GM18861 (cell line): Measurements from ENCODE around the gene PLLP.

Source experiments
- ATAC-seq: cut with Tn5 transposase; IDR thresholded peaks from one replicate; pipeline ENCODE4 v1.9.1; 2021; ENCODE audit not compliant: unreplicated experiment

Gene PLLP

GRCh38 chr16:57303021-57303909 is 18.8 kb upstream of the PLLP start:
- no peak for ATAC-seq

GRCh38 chr16:57301126-57301817 is 16.8 kb upstream of the PLLP start:
- ATAC-seq: no peak

GRCh38 chr16:57300387-57301125 is 16.1 kb upstream of the PLLP start:
- ATAC-seq: peak; percentile 74

- peak; percentile 41 for ATAC-seq
Observed at GRCh38 chr16:57299719-57300386, 15.4 kb upstream of the PLLP start.

- peak; percentile 16 for ATAC-seq
Observed at GRCh38 chr16:57299009-57299718, 14.7 kb upstream of the PLLP start.

- no peak for ATAC-seq
Observed at GRCh38 chr16:57297856-57298255, 13.4 kb upstream of the PLLP start.

GRCh38 chr16:57289391-57290257 is 5.2 kb upstream of the PLLP start:
- no peak for ATAC-seq

GRCh38 chr16:57285379-57285778 is 907 bp upstream of the PLLP start:
- no peak for ATAC-seq

GRCh38 chr16:57284952-57285363 is 486 bp upstream of the PLLP start:
- ATAC-seq: no peak

GRCh38 chr16:57283959-57284208 is 588 bp downstream of the PLLP start:
- no peak for ATAC-seq

GRCh38 chr16:57283214-57283958 is 1.1 kb downstream of the PLLP start:
- no peak for ATAC-seq

GRCh38 chr16:57282510-57283213 is 1.8 kb downstream of the PLLP start:
- ATAC-seq: no peak

GRCh38 chr16:57281791-57282190 is 2.7 kb downstream of the PLLP start:
- ATAC-seq: no peak

GRCh38 chr16:57279780-57280638 is 4.5 kb downstream of the PLLP start:
- ATAC-seq: no peak

GRCh38 chr16:57278494-57278893 is 6.0 kb downstream of the PLLP start:
- no peak for ATAC-seq

- ATAC-seq: no peak
Observed at GRCh38 chr16:57277586-57277985, 6.9 kb downstream of the PLLP start.

GRCh38 chr16:57276596-57276995 is 7.9 kb downstream of the PLLP start:
- no peak for ATAC-seq
